Mucosa of stomach (tissue), 1 donor: ENCODE results near the gene RAMP2.
A peak's percentile ranks its signal among the peaks of the same experiment; 100 is the strongest.

Experiments used
- H3K27me3 ChIP-seq: one replicate; pipeline ENCODE4 v1.7.0; 2013; ENCODE audit warnings: mild to moderate bottlenecking, low read length; ENCODE audit not compliant: control insufficient read depth, insufficient read depth
- H3K36me3 ChIP-seq: one replicate; pipeline ENCODE4 v1.7.0; 2013; ENCODE audit warnings: low read length; ENCODE audit not compliant: control insufficient read depth, insufficient read depth
- H3K4me1 ChIP-seq: one replicate; pipeline ENCODE4 v1.7.0; 2013; ENCODE audit warnings: mild to moderate bottlenecking, low read length; ENCODE audit not compliant: control insufficient read depth, insufficient read depth
- H3K4me3 ChIP-seq: one replicate; pipeline ENCODE4 v1.7.0; 2013; ENCODE audit warnings: low read length
- H3K9ac ChIP-seq: one replicate; pipeline ENCODE4 v1.7.0; 2013; ENCODE audit warnings: mild to moderate bottlenecking, low read length, moderate library complexity
- H3K9me3 ChIP-seq: one replicate; pipeline ENCODE4 v1.7.0; 2013; ENCODE audit warnings: mild to moderate bottlenecking, low read length, moderate library complexity; ENCODE audit not compliant: control insufficient read depth
- donor health status: Pancreatic carcinoma.

The RAMP2 gene

GRCh38 chr17:42773290-42774035 is 12.4 kb downstream of the RAMP2 start, which contains the start of gene VPS25:
Gene VPS25 (plus strand): TSS chr17:42773449. CDS start chr17:42773476, 27 bp downstream.
- no peaks in the 10 kb centered on the region for H3K9me3 ChIP-seq
- H3K9ac ChIP-seq, result peak within 1 kb of the TSS; percentile 93
- H3K27me3 ChIP-seq, result no peaks in the 10 kb centered on the region
- H3K4me1 ChIP-seq, result peaks cover 19% of the 10 kb centered on the region
- peak within 1 kb of the TSS; percentile 86 for H3K4me3 ChIP-seq
- peaks cover 8% of the 10 kb centered on the region for H3K36me3 ChIP-seq

GRCh38 chr17:42774066-42774745 is 13.2 kb downstream of the RAMP2 start:
- Histone ChIP-seq H3K36me3 (peaks cover 8% of the 10 kb centered on the region), H3K4me1 (peaks cover 19% of the 10 kb centered on the region), H3K9ac (peak overlapping the region; percentile 93), H3K4me3 (peak overlapping the region; percentile 86), H3K27me3 (no peaks in the 10 kb centered on the region), H3K9me3 (no peaks in the 10 kb centered on the region)

GRCh38 chr17:42775534-42776098 is 14.6 kb downstream of the RAMP2 start:
- peaks cover 8% of the 10 kb centered on the region for H3K36me3 ChIP-seq
- H3K27me3 ChIP-seq, result peaks cover 5% of the 10 kb centered on the region
- H3K4me1 ChIP-seq, result peaks cover 31% of the 10 kb centered on the region
- H3K9me3 ChIP-seq, result no peaks in the 10 kb centered on the region
- H3K4me3 ChIP-seq, result no peak overlapping the region
- H3K9ac ChIP-seq, result no peak overlapping the region

- Histone ChIP-seq H3K4me3 (no peak overlapping the region), H3K27me3 (peaks cover 34% of the 10 kb centered on the region), H3K36me3 (peaks cover 8% of the 10 kb centered on the region), H3K4me1 (peaks cover 31% of the 10 kb centered on the region), H3K9me3 (no peaks in the 10 kb centered on the region), H3K9ac (no peak overlapping the region)
These were observed 17.5 kb downstream of the RAMP2 start for GRCh38 chr17:42778570-42778969.

GRCh38 chr17:42779304-42779935 is 18.4 kb downstream of the RAMP2 start:
- Histone ChIP-seq H3K9ac (peak overlapping the region; percentile 43), H3K4me1 (peaks cover 24% of the 10 kb centered on the region), H3K27me3 (peaks cover 42% of the 10 kb centered on the region), H3K36me3 (peaks cover 8% of the 10 kb centered on the region), H3K9me3 (no peaks in the 10 kb centered on the region), H3K4me3 (no peak overlapping the region)

- no peak within 1 kb of the TSS for H3K4me3 ChIP-seq
- peak within 1 kb of the TSS; percentile 43 for H3K9ac ChIP-seq
- peaks cover 23% of the 10 kb centered on the region for H3K4me1 ChIP-seq
- H3K36me3 ChIP-seq, result peaks cover 8% of the 10 kb centered on the region
- no peaks in the 10 kb centered on the region for H3K9me3 ChIP-seq
- peaks cover 50% of the 10 kb centered on the region for H3K27me3 ChIP-seq
These were observed 19.2 kb downstream of the RAMP2 start, which contains the start of gene WNK4 for GRCh38 chr17:42779936-42780850. Gene WNK4 (plus strand): TSS chr17:42780610. CDS start chr17:42780699, 89 bp downstream.

GRCh38 chr17:42780851-42781638 is 20.0 kb downstream of the RAMP2 start:
- H3K4me3 ChIP-seq, result no peak overlapping the region

GRCh38 chr17:42781639-42782165 is 20.7 kb downstream of the RAMP2 start:
- Histone ChIP-seq H3K9ac (peak overlapping the region; percentile 22), H3K4me1 (peaks cover 23% of the 10 kb centered on the region), H3K36me3 (no peaks in the 10 kb centered on the region), H3K4me3 (no peak overlapping the region), H3K9me3 (no peaks in the 10 kb centered on the region), H3K27me3 (peaks cover 62% of the 10 kb centered on the region)

More at GRCh38 chr17:42780851-42781638, 20.0 kb downstream of the RAMP2 start:
- H3K36me3 ChIP-seq, result no peaks in the 10 kb centered on the region
- H3K9me3 ChIP-seq, result no peaks in the 10 kb centered on the region
- H3K27me3 ChIP-seq, result peaks cover 59% of the 10 kb centered on the region
- peaks cover 23% of the 10 kb centered on the region for H3K4me1 ChIP-seq
- peak overlapping the region; percentile 38 for H3K9ac ChIP-seq

- H3K27me3 ChIP-seq, result peaks cover 69% of the 10 kb centered on the region
- peak overlapping the region; percentile 22 for H3K9ac ChIP-seq
- H3K4me3 ChIP-seq, result no peak overlapping the region
- H3K4me1 ChIP-seq, result peaks cover 23% of the 10 kb centered on the region
- H3K9me3 ChIP-seq, result no peaks in the 10 kb centered on the region
- no peaks in the 10 kb centered on the region for H3K36me3 ChIP-seq
These were observed 21.4 kb downstream of the RAMP2 start for GRCh38 chr17:42782166-42783061.
